ENCODE results near the gene VPS39.

VPS39 gene

DNA sequence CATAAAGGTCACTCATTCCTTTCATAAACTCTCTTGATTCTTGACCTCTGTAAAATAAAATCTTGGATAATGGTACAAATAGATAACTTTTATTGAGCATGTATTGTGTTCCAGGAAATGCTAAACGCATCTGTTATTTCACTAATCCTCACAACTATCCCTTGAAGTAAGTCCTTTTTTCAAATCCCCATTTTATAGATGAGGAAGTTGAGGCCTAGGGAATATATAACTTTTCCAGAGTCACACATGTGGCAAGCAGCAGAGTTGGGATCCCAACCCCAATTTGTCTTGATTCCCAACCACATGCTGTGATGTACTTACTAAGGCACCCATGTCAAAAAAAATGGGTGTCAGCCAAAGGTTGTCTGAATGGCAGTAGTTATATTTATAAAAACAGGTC lies 6.3 kb downstream of the VPS39 start:
- DNase-seq (ENCODE audit: low read depth in 2 of 2), result no peak

GRCh38 chr15:42199126-42199525 lies 9.0 kb downstream of the VPS39 start:
- DNase-seq (ENCODE audit: low read depth in 2 of 2), result no peak

DNA sequence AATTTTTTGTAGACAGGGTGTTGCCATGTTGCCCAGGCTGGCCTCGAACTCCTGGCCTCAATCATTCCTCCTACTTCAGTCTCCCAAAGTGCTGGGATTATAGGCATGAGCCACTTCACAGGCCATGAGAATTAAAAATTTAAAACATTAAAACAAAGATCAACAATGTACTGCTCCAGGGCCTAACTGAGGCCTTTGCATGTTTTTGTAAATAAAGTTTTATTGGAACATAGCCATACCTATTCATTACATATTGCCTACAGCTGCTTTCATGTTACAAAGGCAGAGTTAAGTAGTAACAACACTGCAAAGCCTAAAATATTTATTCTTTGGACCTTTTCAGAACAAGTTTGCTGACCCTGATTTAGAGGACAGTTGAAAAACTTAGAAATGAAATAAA lies 9.6 kb downstream of the VPS39 start:
- no peak for DNase-seq (ENCODE audit: low read depth in 2 of 2)

- DNase-seq (ENCODE audit: low read depth in 2 of 2), result no peak
These were observed 13.6 kb downstream of the VPS39 start for GRCh38 chr15:42194513-42194912.

DNA sequence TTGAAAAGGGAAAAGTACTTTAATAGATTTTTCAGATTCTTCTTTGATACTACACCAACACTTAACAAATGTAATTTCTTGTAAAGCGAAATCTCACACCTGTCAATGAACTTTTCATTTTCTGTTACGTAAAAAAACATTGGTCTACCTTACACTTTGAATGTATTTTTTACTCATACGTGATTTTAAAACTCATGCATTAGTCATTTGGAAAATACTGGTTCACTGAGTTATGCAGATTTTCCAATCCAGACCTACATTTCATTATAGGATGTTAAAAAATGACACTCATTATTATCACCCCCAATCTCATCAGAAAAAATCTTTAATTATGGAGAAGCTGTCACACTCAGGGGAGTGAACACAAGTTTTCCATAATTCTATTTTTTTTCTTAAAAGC lies 14.7 kb downstream of the VPS39 start:
- DNase-seq (ENCODE audit: low read depth in 2 of 2), result no peak

DNA sequence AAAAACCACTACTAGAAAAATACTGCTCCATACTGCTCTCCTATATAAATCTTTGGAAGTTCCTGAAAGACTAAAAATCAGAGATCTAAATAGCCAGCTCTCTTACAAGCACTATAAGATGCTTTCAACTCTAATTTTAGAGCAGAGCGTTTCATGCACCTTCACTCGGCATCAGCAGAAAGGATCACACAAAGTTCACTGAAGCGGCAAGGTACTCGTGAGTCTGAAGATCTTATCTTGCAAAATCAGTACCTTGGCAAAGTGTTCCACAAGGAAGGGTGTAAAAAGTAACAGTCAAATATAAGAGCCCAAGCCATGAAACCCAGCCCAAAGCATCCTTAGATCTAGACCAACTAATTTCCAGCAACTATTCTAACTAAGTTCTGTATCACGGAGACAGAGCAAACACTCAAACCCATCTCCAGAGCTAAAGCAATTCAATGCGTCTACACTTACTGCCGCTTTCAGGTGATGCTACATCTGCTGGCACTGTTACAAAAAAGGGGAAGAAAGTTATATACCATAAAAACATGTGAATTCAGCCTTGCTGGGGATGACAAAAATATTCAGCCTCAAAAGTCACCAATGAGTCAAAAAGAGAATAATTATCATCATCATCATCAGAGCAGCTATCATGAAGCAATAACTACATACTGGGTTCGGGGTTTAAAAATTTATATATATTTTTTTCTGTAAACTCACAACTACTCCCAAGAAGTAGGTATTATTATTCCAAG lies 16.3 kb downstream of the VPS39 start:
- DNase-seq (ENCODE audit: low read depth in 2 of 2), result no peak

GRCh38 chr15:42190370-42190769 lies 17.7 kb downstream of the VPS39 start:
- DNase-seq (ENCODE audit: low read depth in 2 of 2), result no peak

GRCh38 chr15:42185801-42186200 lies 22.3 kb downstream of the VPS39 start:
- no peak for DNase-seq (ENCODE audit: low read depth in 2 of 2)

DNA sequence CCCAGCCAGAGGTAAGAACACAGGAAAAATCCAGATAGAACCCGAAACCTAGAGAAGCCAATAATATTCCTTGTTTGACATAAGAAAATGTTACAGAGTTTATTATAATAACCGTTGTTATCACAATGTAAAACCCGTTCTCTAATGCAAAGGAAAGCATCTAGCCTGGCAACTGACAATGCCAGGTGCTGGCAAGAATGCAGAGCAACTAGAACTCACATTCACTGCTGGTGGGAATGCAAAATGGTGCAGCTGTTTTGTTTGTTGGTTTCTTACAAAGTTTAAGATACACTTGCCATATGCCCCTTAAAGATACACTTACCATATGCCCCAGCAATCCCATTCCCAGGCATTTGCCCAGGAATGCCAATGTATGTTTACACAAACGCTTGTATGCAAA lies 23.4 kb downstream of the VPS39 start:
- no peak for DNase-seq (ENCODE audit: low read depth in 2 of 2)

GRCh38 chr15:42184296-42184695 lies 23.8 kb downstream of the VPS39 start:
- no peak for DNase-seq (ENCODE audit: low read depth in 2 of 2)

DNA sequence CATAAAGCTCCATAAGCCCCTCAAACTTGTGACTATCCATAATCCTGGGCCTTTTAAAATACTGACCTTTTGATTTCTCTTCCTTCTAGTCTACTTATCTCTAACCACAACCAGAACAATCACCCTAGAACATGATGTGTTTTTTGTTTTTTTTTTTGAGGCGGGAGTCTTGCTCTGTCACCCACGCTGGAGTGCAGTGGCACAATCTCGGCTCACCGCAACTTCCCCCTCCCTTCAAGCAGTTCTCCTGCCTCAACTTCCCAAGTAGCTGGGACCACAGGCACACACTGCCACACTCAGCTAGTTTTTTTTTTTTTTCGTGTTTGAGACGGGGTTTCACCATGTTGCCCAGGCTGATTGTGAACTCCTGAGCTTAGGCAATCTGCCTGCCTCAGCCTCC lies 25.1 kb downstream of the VPS39 start:
- DNase-seq (ENCODE audit: low read depth in 2 of 2), result no peak

GRCh38 chr15:42182328-42182886 lies 25.7 kb downstream of the VPS39 start:
- no peak for DNase-seq (ENCODE audit: low read depth in 2 of 2)

GRCh38 chr15:42178056-42178455 lies 30.0 kb downstream of the VPS39 start:
- DNase-seq (ENCODE audit: low read depth in 2 of 2), result no peak

- DNase-seq (ENCODE audit: low read depth in 2 of 2), result no peak
These were observed 32.4 kb downstream of the VPS39 start for GRCh38 chr15:42175671-42176070.

DNA sequence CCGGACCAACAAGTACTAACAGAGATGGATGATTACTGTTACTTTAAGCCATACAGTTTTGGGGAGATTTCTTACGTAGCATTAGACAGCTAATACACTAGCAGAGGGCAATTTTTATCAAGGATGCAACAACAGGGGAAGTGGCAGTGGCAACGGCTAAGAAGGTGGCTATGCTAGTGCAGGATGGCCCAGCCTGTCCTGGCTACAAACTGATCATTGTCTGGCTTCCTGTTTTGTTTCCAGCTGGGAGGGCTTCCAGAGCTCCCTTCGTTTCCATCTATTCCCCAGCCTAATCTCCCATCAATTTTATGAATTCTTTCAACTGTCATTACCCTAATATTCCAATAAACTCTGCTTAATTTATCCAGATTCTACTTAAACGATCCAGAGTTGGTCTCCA lies 35.6 kb downstream of the VPS39 start:
- no peak for DNase-seq (ENCODE audit: low read depth in 2 of 2)

DNA sequence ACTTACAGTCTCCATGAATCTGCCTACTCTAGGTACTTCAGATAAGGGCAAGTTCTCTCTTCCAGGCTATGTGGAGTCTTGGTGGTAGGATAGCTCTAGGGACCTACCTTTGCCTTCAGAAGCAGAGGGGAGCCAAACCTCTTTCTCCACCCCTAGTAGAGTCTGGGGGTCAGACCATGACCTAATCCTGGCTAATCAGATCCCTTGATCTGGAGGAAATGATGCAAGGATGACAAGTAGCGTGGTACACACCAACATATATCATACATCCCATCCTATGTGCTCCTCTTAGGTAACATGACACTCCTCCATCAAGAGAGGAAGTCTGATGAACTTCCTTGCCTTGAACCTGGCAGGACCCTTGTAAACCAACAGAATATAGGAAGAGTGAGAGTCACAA lies 36.3 kb downstream of the VPS39 start:
- no peak for DNase-seq (ENCODE audit: low read depth in 2 of 2)

DNA sequence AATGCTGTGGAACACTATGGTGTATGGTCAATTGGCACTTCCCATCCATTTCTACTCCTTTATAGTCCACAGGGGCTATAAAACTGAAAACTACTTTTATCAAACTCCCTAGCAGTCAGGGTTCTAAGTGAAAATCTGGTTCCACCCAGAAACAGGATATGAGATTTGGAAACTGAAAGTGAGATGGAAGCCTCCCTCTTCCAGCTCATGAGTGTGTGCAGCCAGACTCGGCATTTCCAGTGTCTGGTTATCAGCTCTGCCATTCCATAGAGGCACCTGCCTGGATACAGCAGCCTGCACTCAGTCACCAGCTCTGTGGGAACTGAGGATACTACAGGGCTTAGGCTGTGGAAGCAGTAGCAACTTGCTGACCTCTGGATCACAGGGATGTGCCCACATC lies 37.0 kb downstream of the VPS39 start:
- DNase-seq (ENCODE audit: low read depth in 2 of 2), result no peak

- DNase-seq (ENCODE audit: low read depth in 2 of 2), result no peak
These were observed 41.7 kb downstream of the VPS39 start for GRCh38 chr15:42166225-42166940.

GRCh38 chr15:42165106-42165505 lies 43.0 kb downstream of the VPS39 start:
- DNase-seq (ENCODE audit: low read depth in 2 of 2), result no peak

GRCh38 chr15:42163947-42164550 lies 44.1 kb downstream of the VPS39 start:
- no peak for DNase-seq (ENCODE audit: low read depth in 2 of 2)

GRCh38 chr15:42163291-42163690 lies 44.8 kb downstream of the VPS39 start:
- DNase-seq (ENCODE audit: low read depth in 2 of 2), result no peak

GRCh38 chr15:42160136-42160535 lies 48.0 kb downstream of the VPS39 start:
- no peak for DNase-seq (ENCODE audit: low read depth in 2 of 2)

Measured in stimulated activated CD8-positive, alpha-beta memory T cell treated with anti-CD3 and anti-CD28 coated beads, Interleukin-7, amount 100 ng/mL, for 1 hour (primary cell).